ENCODE results near the gene CA10. TPM values are rescaled to one million over a fixed set of nuclear protein-coding genes. Genes with fewer than 3 reads are reported as not detected.

Gene CA10
- total RNA-seq, 2 donors from 2014 or later = 0.26 TPM; not detected in 1

- H3K4me1 ChIP-seq = no peaks in the 10 kb centered on the region
- H3K9me3 ChIP-seq = no peaks in the 10 kb centered on the region
- no peak for DNase-seq
- H3K4me3 ChIP-seq = no peak overlapping the region
- intact Hi-C loops (cut with DNase I) = no loop called here
- no peaks in the 10 kb centered on the region for H3K36me3 ChIP-seq (replicated peaks in 1 of 2; ENCODE audit: insufficient read depth in 1 of 2, low read depth in 2 of 2)
- WGBS, 2 donors = 33 to 69% methylated on average over 1 of the region's 1 CpG
- no peaks in the 10 kb centered on the region for H3K27me3 ChIP-seq
- ATAC-seq = no peak
- TF ChIP-seq POLR2A (IDR thresholded peaks at IDR 0.05) (no peak), CTCF (IDR thresholded peaks at IDR 0.05) (no peak)
- H3K27ac ChIP-seq = no peak overlapping the region
These were observed 363.1 kb downstream of the CA10 start for GRCh38 chr17:51795401-51795800.

GRCh38 chr17:51794466-51794865, 364.0 kb downstream of the CA10 start:
- intact Hi-C loops (cut with DNase I) = no loop called here
- Histone ChIP-seq H3K36me3 (replicated peaks in 1 of 2; ENCODE audit: insufficient read depth in 1 of 2, low read depth in 2 of 2) (no peaks in the 10 kb centered on the region), H3K27me3 (no peaks in the 10 kb centered on the region), H3K9me3 (no peaks in the 10 kb centered on the region), H3K4me3 (no peak overlapping the region), H3K4me1 (no peaks in the 10 kb centered on the region), H3K27ac (no peak overlapping the region)
- no peak for TF ChIP-seq CTCF (IDR thresholded peaks at IDR 0.05)
- no peak for TF ChIP-seq POLR2A (IDR thresholded peaks at IDR 0.05)
- no peak for ATAC-seq
- DNase-seq = no peak

- 91 to 100% methylated on average over 1 of the region's 1 CpG for WGBS, 2 donors
- H3K4me1 ChIP-seq = no peaks in the 10 kb centered on the region
- intact Hi-C loops (cut with DNase I) = no loop called here
- no peak for DNase-seq
- no peak for TF ChIP-seq POLR2A (IDR thresholded peaks at IDR 0.05)
- no peak for TF ChIP-seq CTCF (IDR thresholded peaks at IDR 0.05)
- no peaks in the 10 kb centered on the region for H3K36me3 ChIP-seq (replicated peaks in 1 of 2; ENCODE audit: insufficient read depth in 1 of 2, low read depth in 2 of 2)
- no peak for ATAC-seq
- no peaks in the 10 kb centered on the region for H3K9me3 ChIP-seq
- H3K4me3 ChIP-seq = no peak overlapping the region
- H3K27ac ChIP-seq = no peak overlapping the region
- H3K27me3 ChIP-seq = no peaks in the 10 kb centered on the region
These were observed 364.8 kb downstream of the CA10 start for GRCh38 chr17:51793686-51794085.

- Histone ChIP-seq H3K27ac (no peak overlapping the region), H3K27me3 (no peaks in the 10 kb centered on the region), H3K4me3 (no peak overlapping the region), H3K9me3 (no peaks in the 10 kb centered on the region), H3K36me3 (replicated peaks in 1 of 2; ENCODE audit: insufficient read depth in 1 of 2, low read depth in 2 of 2) (no peaks in the 10 kb centered on the region), H3K4me1 (no peaks in the 10 kb centered on the region)
- intact Hi-C loops (cut with DNase I) = no loop called here
- ATAC-seq (no peak), DNase-seq (no peak)
- WGBS, 2 donors = 72 to 73% methylated on average over 5 of the region's 5 CpGs
- TF ChIP-seq POLR2A (IDR thresholded peaks at IDR 0.05) = no peak
These were observed 379.7 kb downstream of the CA10 start for GRCh38 chr17:51778842-51779241.

GRCh38 chr17:51770027-51770759, 388.3 kb downstream of the CA10 start:
- Histone ChIP-seq H3K27me3 (no peaks in the 10 kb centered on the region), H3K9me3 (no peaks in the 10 kb centered on the region), H3K36me3 (replicated peaks in 1 of 2; ENCODE audit: insufficient read depth in 1 of 2, low read depth in 2 of 2) (no peaks in the 10 kb centered on the region), H3K4me3 (no peak overlapping the region), H3K27ac (no peak overlapping the region), H3K4me1 (no peaks in the 10 kb centered on the region)
- DNase-seq = no peak
- WGBS, 2 donors = 77 to 78% methylated on average over 5 of the region's 5 CpGs
- ATAC-seq = no peak
- TF ChIP-seq POLR2A (IDR thresholded peaks at IDR 0.05) (no peak), CTCF (IDR thresholded peaks at IDR 0.05) (no peak)
- intact Hi-C loops (cut with DNase I) = no loop called here
